HepG2 (cell line): ENCODE measurements around the gene PTPRU. TPM values are rescaled to one million over a fixed set of nuclear protein-coding genes. Genes with fewer than 3 reads are reported as not detected.

Experiments used
- ATAC-seq: fragments of 200-7000 bp; cut with Tn5 transposase; 3 replicates; pipeline ENCODE4 v1.9.1; 2020; ENCODE audit warnings: mild to moderate bottlenecking, moderate library complexity
- BruUV-seq: library from RNA; stranded (reverse); fragments of 400-500 nt; replicated peaks from 2 replicates; lab custom pipeline; 2021; lab: Mats Ljungman, UMichigan
- CTCF ChIA-PET: fragments of 300-600 bp; formaldehyde crosslinking; extraction: SDS; loops from one replicate; lab custom pipeline; 2021; ENCODE audit warnings: low total read pairs, inconsistent platforms, low intra/inter-chr PET ratio; lab: Yijun Ruan, JAX
- POLR2A ChIA-PET: fragments of 350-600 bp; sonication (Branson Sonifier 250); formaldehyde crosslinking; loops from one replicate; lab custom pipeline; 2020; ENCODE audit warnings: antibody characterized with exemption, inconsistent platforms; lab: Yijun Ruan, JAX
- DNase-seq: peaks from one replicate; pipeline ENCODE4 v3.0.0-alpha.2; 2015; ENCODE audit warnings: low spot score
- FAIRE-seq: peaks from 3 replicates; lab custom pipeline; 2011; peaks lifted over from hg19 to GRCh38; lab: Jason Lieb, UNC
- H2AFZ ChIP-seq: one replicate; pipeline ENCODE4 v1.6.1; 2011; ENCODE audit warnings: low read length, inconsistent platforms
- H3K27ac ChIP-seq: fragments of 300-600 bp; 3 replicates; pipeline ENCODE4 v1.8.0; 2011; ENCODE audit warnings: mixed run types, mild to moderate bottlenecking, mixed read lengths, low read length, inconsistent platforms; ENCODE audit not compliant: insufficient read depth; ENCODE audit errors: extremely low read length
- H3K27me3 ChIP-seq, 2 experiments: fragments of 200-600 bp in 1 of 2; 2 replicates in 1 of 2; 3 replicates in 1 of 2; pipeline versions ENCODE4 v1.6.0 to v1.8.0; 2011; ENCODE audit warnings: low read length in 2 of 2, mild to moderate bottlenecking in 2 of 2, moderate library complexity in 2 of 2, inconsistent platforms in 1 of 2; ENCODE audit not compliant: insufficient read depth in 2 of 2, control insufficient read depth in 1 of 2
- H3K36me3 ChIP-seq, 2 experiments: fragments of 200-600 bp in 1 of 2; replicated peaks in 1 of 2; 2 replicates in 1 of 2; 3 replicates in 1 of 2; pipeline versions ENCODE4 v1.5.1 to v1.8.0; 2011; ENCODE audit warnings: low read length in 2 of 2, inconsistent platforms in 1 of 2; ENCODE audit not compliant: insufficient read depth in 2 of 2, control insufficient read depth in 1 of 2
- H3K4me1 ChIP-seq: 2 replicates; pipeline ENCODE4 v1.5.1; 2012; ENCODE audit warnings: low read length, inconsistent platforms; ENCODE audit not compliant: insufficient read depth
- H3K4me2 ChIP-seq: 2 replicates; pipeline ENCODE4 v1.6.0; 2011; ENCODE audit warnings: low read depth, low read length, inconsistent platforms
- H3K4me3 ChIP-seq, 3 experiments: fragments of 200-600 bp in 1 of 3; sonication (generic), shearing (Covaris generic) in 1 of 3; replicated peaks in 1 of 3; 2 replicates each; pipeline ENCODE4 v1.5.1; 2011 to 2016; ENCODE audit warnings: low read length in 3 of 3, inconsistent platforms in 2 of 3, low read depth in 2 of 3, mild to moderate bottlenecking in 2 of 3, control low read depth in 1 of 3, mixed read lengths in 1 of 3; ENCODE audit not compliant: insufficient read depth in 1 of 3
- H3K79me2 ChIP-seq: one replicate; pipeline ENCODE4 v1.6.1; 2011; ENCODE audit warnings: low read length, inconsistent platforms; ENCODE audit not compliant: insufficient read depth
- H3K9ac ChIP-seq: 2 replicates; pipeline ENCODE4 v1.6.0; 2011; ENCODE audit warnings: mild to moderate bottlenecking, low read depth, low read length, inconsistent platforms; ENCODE audit not compliant: insufficient read depth
- H3K9me3 ChIP-seq: 2 replicates; pipeline ENCODE4 v1.5.1; 2012; ENCODE audit warnings: mild to moderate bottlenecking, low read length
- H4K20me1 ChIP-seq: 2 replicates; pipeline ENCODE4 v1.6.0; 2011; ENCODE audit warnings: inconsistent platforms, mild to moderate bottlenecking, low read length, moderate library complexity; ENCODE audit not compliant: insufficient read depth
- CTCF ChIP-seq: sonication (generic); formaldehyde crosslinking; IDR thresholded peaks from 2 replicates; pipeline ENCODE4 v1.5.0; 2020; ENCODE audit warnings: mild to moderate bottlenecking, missing genetic modification reagents, moderate library complexity
- MYC ChIP-seq: sonication (generic); formaldehyde crosslinking; IDR thresholded peaks from 2 replicates; pipeline ENCODE4 v1.9.0; 2021; ENCODE audit warnings: missing genetic modification reagents, borderline replicate concordance
- STAG1 ChIP-seq: sonication (generic); formaldehyde crosslinking; IDR thresholded peaks from 2 replicates; pipeline ENCODE4 v1.4.0; 2020; ENCODE audit warnings: missing genetic modification reagents
- THAP8 ChIP-seq: sonication (generic); formaldehyde crosslinking; IDR thresholded peaks from 2 replicates; pipeline ENCODE4 v1.5.1; 2020; ENCODE audit warnings: missing genetic modification reagents, mild to moderate bottlenecking, borderline replicate concordance
- WGBS: methylation state at CpG from one replicate; pipeline ENCODE4 v1.1.6; 2017; ENCODE audit warnings: low lambda C conversion rate; 5-methylcytosine and 5-hydroxymethylcytosine counted together
- in situ Hi-C: cut with HindIII; loops from 2 replicates; pipeline ENCODE4 v1.10.0; 2017; ENCODE audit warnings: low pct_unique_long_range_greater_than_20kb; ENCODE audit not compliant: extremely low pct_ligation_motif_present
- intact Hi-C: fragments of 100-400 bp; cut with micrococcal nuclease; formaldehyde crosslinking; loops from one replicate; pipeline ENCODE4 v1.10.0; 2022; ENCODE audit not compliant: unreplicated experiment
- polyA plus RNA-seq, 8 experiments: library from polyadenylated mRNA; depleted of rRNA in 3 of 8; stranded (reverse) in 7 of 8; unstranded in 1 of 8; fragments of >200 nt; fragmentation: Illumina TruSeq in 4 of 8; extraction: Trizol in 4 of 8; gene quantifications; 2 replicates each; pipeline versions ENCODE4 v1.2.1 to v1.2.3, GENCODE V29; 2011 to 2016; ENCODE audit warnings: low read depth in 4 of 8, missing spikeins in 1 of 8, mixed read lengths in 1 of 8; ENCODE audit not compliant: insufficient read depth in 1 of 8
- total RNA-seq, 5 experiments: library from RNA; depleted of rRNA; stranded (reverse); fragments of >200 nt; fragmentation: Illumina TruSeq; extraction: Trizol; gene quantifications; 2 replicates each; pipeline ENCODE4 v1.2.3, GENCODE V29; 2016; ENCODE audit warnings: low read depth in 1 of 5
- TF ChIP-seq, protein P1 (sequence below): IDR thresholded peaks from 2 replicates; pipeline ENCODE4 v1.6.1; 2018; ENCODE audit warnings: missing genetic modification reagents

The PTPRU gene
- total and polyA plus RNA-seq, 2 of the 13 experiments (the other 11 are each of a cell fraction or from before 2014, with no cell fraction given) = 21.6 to 22.3 TPM

DNA sequence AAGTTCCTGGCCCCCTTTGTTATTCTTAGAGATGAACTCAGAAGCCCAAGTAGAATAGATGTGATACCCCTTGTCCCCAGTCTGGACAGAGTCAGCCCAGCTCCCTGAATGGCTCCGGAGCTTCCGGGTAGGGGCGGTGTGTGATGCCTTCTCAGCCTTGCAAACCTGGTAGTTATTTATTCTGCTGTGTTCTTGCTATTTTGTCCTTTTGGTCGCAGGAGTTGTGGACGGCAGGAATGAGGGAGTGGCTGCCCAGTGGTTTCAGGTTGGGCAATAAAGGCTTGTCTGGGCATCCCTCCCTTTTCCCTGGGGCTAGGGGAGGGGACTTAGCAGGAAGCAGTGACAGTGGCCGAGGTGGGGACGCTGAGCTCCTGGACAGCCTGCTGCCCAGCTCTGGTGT is 2.8 kb downstream of the PTPRU start (continued):
- TF ChIP-seq, protein P1, sequence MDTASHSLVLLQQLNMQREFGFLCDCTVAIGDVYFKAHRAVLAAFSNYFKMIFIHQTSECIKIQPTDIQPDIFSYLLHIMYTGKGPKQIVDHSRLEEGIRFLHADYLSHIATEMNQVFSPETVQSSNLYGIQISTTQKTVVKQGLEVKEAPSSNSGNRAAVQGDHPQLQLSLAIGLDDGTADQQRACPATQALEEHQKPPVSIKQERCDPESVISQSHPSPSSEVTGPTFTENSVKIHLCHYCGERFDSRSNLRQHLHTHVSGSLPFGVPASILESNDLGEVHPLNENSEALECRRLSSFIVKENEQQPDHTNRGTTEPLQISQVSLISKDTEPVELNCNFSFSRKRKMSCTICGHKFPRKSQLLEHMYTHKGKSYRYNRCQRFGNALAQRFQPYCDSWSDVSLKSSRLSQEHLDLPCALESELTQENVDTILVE (CRISPR knock-in tag) = 0 out of 2 replicates have a peak, but pooled peaks have one; percentile 29
- TF ChIP-seq THAP8 (CRISPR knock-in tag) = no peak

DNA sequence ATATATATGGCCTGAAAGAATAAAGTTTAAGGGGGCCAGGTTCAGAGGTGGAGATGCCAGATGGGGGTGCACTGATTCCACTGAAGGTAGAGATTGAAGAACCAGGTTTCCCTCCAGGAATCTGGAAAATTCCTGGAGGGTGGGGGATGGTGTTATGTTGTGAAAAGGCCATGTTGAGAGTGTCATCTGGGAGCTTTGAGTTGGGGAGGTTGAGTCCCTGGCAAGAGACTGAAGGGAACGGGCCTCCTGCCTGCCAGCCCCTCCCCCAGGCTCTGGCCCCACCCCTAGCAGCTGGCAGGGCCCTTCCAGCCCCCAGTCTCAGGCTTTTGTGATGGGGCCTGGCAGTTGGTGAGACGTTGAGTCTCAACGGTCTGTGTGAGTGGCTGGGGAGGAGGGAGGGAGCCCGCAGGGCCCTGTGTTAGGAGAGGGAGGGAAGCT is 4.1 kb downstream of the PTPRU start:
- peaks cover 0 to 5% of the 10 kb centered on the region in 2 experiments; a peak in 1 of 5 replicates for H3K27me3 ChIP-seq
- H2AFZ ChIP-seq = no peak overlapping the region
- H3K79me2 ChIP-seq = peaks cover 28% of the 10 kb centered on the region
- no peaks in the 10 kb centered on the region for H3K9me3 ChIP-seq
- H3K9ac ChIP-seq = no peak overlapping the region
- no peak overlapping the region for H3K4me2 ChIP-seq
- CTCF ChIA-PET = no interaction called here
- no peak overlapping the region for H3K4me3 ChIP-seq
- TF ChIP-seq MYC (no peak), CTCF (peak; percentile 36), STAG1 (peak; percentile 20; the same call in 1 of the 2 replicates)
- TF ChIP-seq, all 625 proteins: peak for 2
- WGBS = 68% methylated on average over 3 of the region's 4 CpGs
- intact Hi-C loops (no loop called here), in situ Hi-C loops (loop anchor here (10.0 kb wide), 1 partner anchor 1474 kb away; no protein-coding TSS in a partner anchor)
- ATAC-seq = no peak
- POLR2A ChIA-PET = no interaction called here
- H4K20me1 ChIP-seq = peaks cover 10% of the 10 kb centered on the region; the same call in 1 of the 2 replicates
- no peaks in the 10 kb centered on the region for H3K36me3 ChIP-seq
- no peak overlapping the region for H3K27ac ChIP-seq
- no peak for DNase-seq
- FAIRE-seq = no peak
- BruUV-seq = no TSS peak
- H3K4me1 ChIP-seq = peaks cover 35% of the 10 kb centered on the region
